Measurements from ENCODE around the gene RNF41.

RNF41 gene

GRCh38 chr12:56256326-56256960, 34.7 kb upstream of the RNF41 start:
- no peak for ATAC-seq
- no peaks in the 10 kb centered on the region for H3K9me3 Mint-ChIP-seq
- H3K27me3 Mint-ChIP-seq = no peaks in the 10 kb centered on the region
- peak overlapping the region; percentile 87 for H3K4me3 Mint-ChIP-seq
- peaks cover 33% of the 10 kb centered on the region for H3K4me1 Mint-ChIP-seq
- peaks cover 31% of the 10 kb centered on the region for H3K36me3 Mint-ChIP-seq
- peak overlapping the region; percentile 90 for H3K27ac Mint-ChIP-seq

- Mint-ChIP-seq H3K27me3 (no peaks in the 10 kb centered on the region), H3K4me1 (peaks cover 33% of the 10 kb centered on the region), H3K4me3 (no peak overlapping the region), H3K36me3 (peaks cover 32% of the 10 kb centered on the region), H3K9me3 (no peaks in the 10 kb centered on the region), H3K27ac (no peak overlapping the region)
- ATAC-seq = no peak
Observed at GRCh38 chr12:56255671-56256070, 33.9 kb upstream of the RNF41 start.

- Mint-ChIP-seq H3K27me3 (no peaks in the 10 kb centered on the region), H3K36me3 (peaks cover 39% of the 10 kb centered on the region), H3K27ac (no peak overlapping the region), H3K4me1 (peaks cover 24% of the 10 kb centered on the region), H3K4me3 (no peak overlapping the region), H3K9me3 (no peaks in the 10 kb centered on the region)
- no peak for ATAC-seq
Observed at GRCh38 chr12:56253091-56253490, 31.4 kb upstream of the RNF41 start.

- no peak for ATAC-seq
- Mint-ChIP-seq H3K4me3 (no peak overlapping the region), H3K27ac (no peak overlapping the region), H3K27me3 (no peaks in the 10 kb centered on the region), H3K36me3 (peaks cover 40% of the 10 kb centered on the region), H3K9me3 (no peaks in the 10 kb centered on the region), H3K4me1 (peaks cover 24% of the 10 kb centered on the region)
Observed at GRCh38 chr12:56252649-56253048, 30.9 kb upstream of the RNF41 start.

- Mint-ChIP-seq H3K4me1 (no peaks in the 10 kb centered on the region), H3K4me3 (no peak overlapping the region), H3K27me3 (no peaks in the 10 kb centered on the region), H3K9me3 (no peaks in the 10 kb centered on the region), H3K27ac (no peak overlapping the region), H3K36me3 (peaks cover 54% of the 10 kb centered on the region)
- no peak for ATAC-seq
Observed at GRCh38 chr12:56248711-56249110, 27.0 kb upstream of the RNF41 start.

- no peak overlapping the region for H3K4me3 Mint-ChIP-seq
- peaks cover 54% of the 10 kb centered on the region for H3K36me3 Mint-ChIP-seq
- peaks cover 5% of the 10 kb centered on the region for H3K4me1 Mint-ChIP-seq
- no peak for ATAC-seq
- no peaks in the 10 kb centered on the region for H3K27me3 Mint-ChIP-seq
- no peaks in the 10 kb centered on the region for H3K9me3 Mint-ChIP-seq
- H3K27ac Mint-ChIP-seq = no peak overlapping the region
Observed at GRCh38 chr12:56247923-56248322, 26.2 kb upstream of the RNF41 start.

- Mint-ChIP-seq H3K27me3 (no peaks in the 10 kb centered on the region), H3K4me1 (peaks cover 16% of the 10 kb centered on the region), H3K36me3 (peaks cover 61% of the 10 kb centered on the region), H3K4me3 (no peak overlapping the region), H3K27ac (no peak overlapping the region), H3K9me3 (no peaks in the 10 kb centered on the region)
- ATAC-seq = no peak
Observed at GRCh38 chr12:56244494-56244893, 22.8 kb upstream of the RNF41 start.

GRCh38 chr12:56243731-56244181, 22.0 kb upstream of the RNF41 start:
- ATAC-seq = no peak
- no peaks in the 10 kb centered on the region for H3K9me3 Mint-ChIP-seq
- H3K4me3 Mint-ChIP-seq = no peak overlapping the region
- peaks cover 16% of the 10 kb centered on the region for H3K4me1 Mint-ChIP-seq
- no peak overlapping the region for H3K27ac Mint-ChIP-seq
- peaks cover 54% of the 10 kb centered on the region for H3K36me3 Mint-ChIP-seq
- no peaks in the 10 kb centered on the region for H3K27me3 Mint-ChIP-seq

GRCh38 chr12:56242986-56243385, 21.3 kb upstream of the RNF41 start:
- Mint-ChIP-seq H3K4me3 (no peak overlapping the region), H3K27me3 (no peaks in the 10 kb centered on the region), H3K36me3 (peaks cover 53% of the 10 kb centered on the region), H3K27ac (peak overlapping the region; percentile 51), H3K9me3 (no peaks in the 10 kb centered on the region), H3K4me1 (peaks cover 16% of the 10 kb centered on the region)
- peak; percentile 10 for ATAC-seq

GRCh38 chr12:56241424-56242303, 19.9 kb upstream of the RNF41 start:
- Mint-ChIP-seq H3K27me3 (no peaks in the 10 kb centered on the region), H3K4me1 (peaks cover 16% of the 10 kb centered on the region), H3K27ac (no peak overlapping the region), H3K4me3 (no peak overlapping the region), H3K36me3 (peaks cover 49% of the 10 kb centered on the region), H3K9me3 (no peaks in the 10 kb centered on the region)
- ATAC-seq = no peak

- Mint-ChIP-seq H3K27me3 (no peaks in the 10 kb centered on the region), H3K4me1 (peaks cover 8% of the 10 kb centered on the region), H3K27ac (no peak overlapping the region), H3K4me3 (no peak overlapping the region), H3K9me3 (no peaks in the 10 kb centered on the region), H3K36me3 (peaks cover 31% of the 10 kb centered on the region)
- ATAC-seq = no peak
Observed at GRCh38 chr12:56237552-56237951, 15.8 kb upstream of the RNF41 start.

- no peak for ATAC-seq
- Mint-ChIP-seq H3K27me3 (no peaks in the 10 kb centered on the region), H3K27ac (no peak overlapping the region), H3K9me3 (no peaks in the 10 kb centered on the region), H3K4me1 (peaks cover 2% of the 10 kb centered on the region), H3K4me3 (no peak overlapping the region), H3K36me3 (peaks cover 25% of the 10 kb centered on the region)
Observed at GRCh38 chr12:56236985-56237384, 15.3 kb upstream of the RNF41 start.

- H3K4me1 Mint-ChIP-seq = no peaks in the 10 kb centered on the region
- no peak for ATAC-seq
- H3K27ac Mint-ChIP-seq = no peak overlapping the region
- no peaks in the 10 kb centered on the region for H3K27me3 Mint-ChIP-seq
- peaks cover 17% of the 10 kb centered on the region for H3K36me3 Mint-ChIP-seq
- H3K9me3 Mint-ChIP-seq = no peaks in the 10 kb centered on the region
- no peak overlapping the region for H3K4me3 Mint-ChIP-seq
Observed at GRCh38 chr12:56236091-56236490, 14.4 kb upstream of the RNF41 start.

- no peak for ATAC-seq
- Mint-ChIP-seq H3K27me3 (no peaks in the 10 kb centered on the region), H3K4me1 (no peaks in the 10 kb centered on the region), H3K36me3 (peaks cover 12% of the 10 kb centered on the region), H3K9me3 (no peaks in the 10 kb centered on the region), H3K27ac (no peak overlapping the region), H3K4me3 (no peak overlapping the region)
Observed at GRCh38 chr12:56234746-56235436, 13.2 kb upstream of the RNF41 start.

GRCh38 chr12:56231184-56231582, 9.5 kb upstream of the RNF41 start:
- H3K27ac Mint-ChIP-seq = no peak overlapping the region
- H3K4me1 Mint-ChIP-seq = no peaks in the 10 kb centered on the region
- H3K27me3 Mint-ChIP-seq = no peaks in the 10 kb centered on the region
- H3K4me3 Mint-ChIP-seq = no peak overlapping the region
- H3K36me3 Mint-ChIP-seq = peaks cover 6% of the 10 kb centered on the region
- H3K9me3 Mint-ChIP-seq = no peaks in the 10 kb centered on the region
- no peak for ATAC-seq
